22Rv1 (cell line): Measurements from ENCODE around the gene PCBP1.

ENCODE experiments used
- H3K27ac ChIP-seq: fragments of 450-650 bp; 2 replicates; pipeline ENCODE4 v1.5.1; 2017
- ZFX ChIP-seq: fragments of 450-650 bp; IDR thresholded peaks from 2 replicates; pipeline ENCODE4 v1.6.1; 2017; ENCODE audit warnings: antibody characterized with exemption, borderline replicate concordance
- TF ChIP-seq, protein P1 (sequence below): fragments of 450-650 bp; IDR thresholded peaks from 2 replicates; pipeline ENCODE4 v1.5.1; 2017; ENCODE audit warnings: mild to moderate bottlenecking

PCBP1 gene

GRCh38 chr2:70086838-70087701, at the start of gene PCBP1:
Gene PCBP1 (plus strand): TSS chr2:70087477. CDS start chr2:70087744, 267 bp downstream.
- peak within 1 kb of the TSS; percentile 100 for H3K27ac ChIP-seq
- TF ChIP-seq ZFX: no peak
- TF ChIP-seq, protein P1, sequence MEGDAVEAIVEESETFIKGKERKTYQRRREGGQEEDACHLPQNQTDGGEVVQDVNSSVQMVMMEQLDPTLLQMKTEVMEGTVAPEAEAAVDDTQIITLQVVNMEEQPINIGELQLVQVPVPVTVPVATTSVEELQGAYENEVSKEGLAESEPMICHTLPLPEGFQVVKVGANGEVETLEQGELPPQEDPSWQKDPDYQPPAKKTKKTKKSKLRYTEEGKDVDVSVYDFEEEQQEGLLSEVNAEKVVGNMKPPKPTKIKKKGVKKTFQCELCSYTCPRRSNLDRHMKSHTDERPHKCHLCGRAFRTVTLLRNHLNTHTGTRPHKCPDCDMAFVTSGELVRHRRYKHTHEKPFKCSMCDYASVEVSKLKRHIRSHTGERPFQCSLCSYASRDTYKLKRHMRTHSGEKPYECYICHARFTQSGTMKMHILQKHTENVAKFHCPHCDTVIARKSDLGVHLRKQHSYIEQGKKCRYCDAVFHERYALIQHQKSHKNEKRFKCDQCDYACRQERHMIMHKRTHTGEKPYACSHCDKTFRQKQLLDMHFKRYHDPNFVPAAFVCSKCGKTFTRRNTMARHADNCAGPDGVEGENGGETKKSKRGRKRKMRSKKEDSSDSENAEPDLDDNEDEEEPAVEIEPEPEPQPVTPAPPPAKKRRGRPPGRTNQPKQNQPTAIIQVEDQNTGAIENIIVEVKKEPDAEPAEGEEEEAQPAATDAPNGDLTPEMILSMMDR: no peak

DNA sequence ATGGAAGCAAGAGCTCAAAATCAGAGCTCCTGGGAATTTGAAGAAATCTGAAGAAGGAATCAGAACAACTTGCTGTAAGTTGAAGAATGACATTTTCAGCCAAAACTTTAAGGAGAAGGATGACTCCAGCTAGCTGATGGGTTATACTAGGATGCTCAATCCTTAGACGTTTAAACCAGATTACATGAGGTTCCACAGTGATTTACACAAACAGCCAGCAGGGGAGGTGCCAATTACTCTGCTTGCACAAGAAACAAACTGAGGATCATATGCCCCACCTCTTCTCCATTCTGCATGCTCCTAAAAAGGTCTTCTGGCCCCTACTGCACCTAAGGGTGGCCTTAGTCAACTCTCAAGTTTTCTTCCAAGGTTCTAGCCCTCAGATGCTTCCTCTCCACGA, 47.9 kb upstream of the PCBP1 start:
- TF ChIP-seq, protein P1: no peak
- no peak for TF ChIP-seq ZFX

DNA sequence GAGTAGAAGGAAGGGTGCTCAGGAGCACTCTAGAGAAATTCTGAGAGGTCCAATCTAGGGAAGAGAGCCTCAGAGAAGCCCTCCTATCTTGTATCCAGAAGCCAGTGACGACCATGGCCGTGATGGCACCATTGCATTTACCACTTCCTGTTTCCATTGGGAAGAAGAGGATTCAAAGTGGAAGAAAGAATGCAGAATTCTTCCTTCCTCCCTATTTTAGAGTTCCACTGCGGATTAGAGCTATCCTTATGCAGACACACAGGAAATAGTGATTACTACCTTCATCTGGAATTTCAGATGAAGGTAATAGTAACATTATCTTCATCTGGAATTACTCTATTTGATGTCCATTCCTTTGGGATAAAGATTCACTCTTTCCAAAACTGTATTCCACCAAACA, 45.6 kb upstream of the PCBP1 start:
- TF ChIP-seq, protein P1: no peak
- no peak for TF ChIP-seq ZFX
- H3K27ac ChIP-seq: no peak overlapping the region

More for the DNA sequence above, 47.9 kb upstream of the PCBP1 start:
- no peak overlapping the region for H3K27ac ChIP-seq

DNA sequence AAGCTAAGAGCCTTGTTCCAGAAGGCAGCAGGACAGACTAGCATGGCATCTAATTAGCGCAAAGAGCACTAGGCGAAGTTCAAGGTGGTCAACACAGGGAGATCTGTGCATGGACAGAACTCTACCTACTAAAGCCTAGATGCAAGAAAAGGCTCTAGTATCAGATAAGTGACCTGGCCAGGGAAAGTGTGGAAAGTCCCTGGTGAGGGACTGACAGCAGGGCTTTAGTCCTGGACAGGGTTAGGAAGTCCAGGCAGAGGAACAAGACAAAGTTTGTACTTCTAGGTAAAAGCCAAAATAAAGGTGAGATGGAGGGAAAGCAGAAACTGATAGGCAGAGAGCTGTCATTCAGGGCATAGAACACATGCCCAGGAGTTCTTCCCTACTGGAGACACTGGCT, 45.0 kb upstream of the PCBP1 start:
- TF ChIP-seq ZFX: no peak
- TF ChIP-seq, protein P1: no peak
- no peak overlapping the region for H3K27ac ChIP-seq

DNA sequence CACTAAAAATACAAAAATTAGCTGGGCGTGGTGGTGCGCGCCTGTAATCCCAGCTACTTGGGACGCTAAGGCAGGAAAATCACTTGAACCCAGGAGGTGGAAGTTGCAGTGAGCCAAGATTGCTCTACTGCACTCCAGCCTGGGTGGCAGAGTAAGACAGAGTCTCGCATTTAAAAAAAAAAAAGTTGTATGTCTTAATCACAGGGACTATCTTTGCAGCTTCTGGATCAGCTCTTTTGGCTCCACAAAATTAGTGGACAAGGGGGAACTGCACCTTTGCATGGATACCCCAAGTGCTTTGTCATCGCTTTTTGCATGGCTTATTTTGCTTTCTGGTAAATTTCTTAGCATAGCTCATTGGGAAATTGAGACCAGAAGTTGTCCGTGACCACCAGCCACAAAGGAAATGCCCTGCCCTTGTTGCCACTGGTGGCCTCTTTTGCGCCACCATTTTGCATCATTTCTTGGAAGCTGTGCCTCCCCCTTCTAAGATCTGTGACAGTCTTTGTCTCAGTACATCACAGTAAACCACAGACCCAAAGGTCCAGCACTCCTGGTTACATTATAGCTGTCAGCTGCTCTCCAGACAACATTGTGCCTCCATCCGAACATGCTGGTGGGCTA, 43.9 kb upstream of the PCBP1 start:
- no peak overlapping the region for H3K27ac ChIP-seq

DNA sequence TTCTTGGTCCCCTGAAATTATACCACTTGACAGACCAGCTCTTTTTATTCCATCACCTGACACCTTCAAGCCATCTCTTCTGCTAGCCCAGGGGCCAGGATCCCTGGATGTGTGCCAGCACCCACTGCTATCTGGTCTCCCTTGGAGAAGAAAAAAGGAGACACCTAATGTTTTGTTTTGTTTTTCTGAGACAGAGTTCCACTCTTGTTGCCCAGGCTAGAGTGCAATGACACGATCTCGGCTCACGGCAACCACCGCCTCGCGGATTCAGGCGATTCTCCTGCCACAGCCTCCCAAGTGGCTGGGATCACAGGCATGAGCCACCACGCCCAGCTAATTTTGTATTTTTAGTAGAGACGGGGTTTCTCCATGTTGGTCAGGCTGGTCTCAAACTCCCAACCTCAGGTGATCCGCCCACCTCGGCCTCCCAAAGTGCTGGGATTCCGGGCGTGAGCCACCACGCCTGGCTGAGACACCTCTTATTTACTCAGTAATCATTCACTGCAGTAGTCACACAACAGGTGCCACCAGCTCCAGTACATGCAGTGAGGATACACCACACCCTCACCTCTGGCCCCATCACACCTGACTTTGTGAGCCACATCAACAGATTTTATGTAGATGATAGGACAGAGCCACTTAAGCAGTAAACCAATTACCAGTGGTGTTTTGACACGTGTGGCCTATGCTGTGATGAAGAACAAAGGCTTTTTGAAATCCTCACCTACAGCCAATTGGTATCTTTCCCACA, 42.8 kb upstream of the PCBP1 start:
- no peak overlapping the region for H3K27ac ChIP-seq
- TF ChIP-seq, protein P1: no peak
- TF ChIP-seq ZFX: no peak

More for the DNA sequence above, 43.9 kb upstream of the PCBP1 start:
- TF ChIP-seq, protein P1: no peak
- no peak for TF ChIP-seq ZFX
